H1 (cell line): Measurements from ENCODE around the gene TARDBP. TPM values are rescaled to one million over a fixed set of nuclear protein-coding genes. Genes with fewer than 3 reads are reported as not detected.
A peak's percentile ranks its signal among the peaks of the same experiment; 100 is the strongest.

ENCODE experiments used
- CTCF ChIA-PET: fragments of 300-600 bp; sonication (Branson Sonifier 250); formaldehyde crosslinking; loops from one replicate; lab custom pipeline; 2021; ENCODE audit not compliant: partially characterized antibody; lab: Charles Lee
- POLR2A ChIA-PET: fragments of 300-600 bp; sonication (Branson Sonifier 250); formaldehyde crosslinking; loops from one replicate; lab custom pipeline; 2021; ENCODE audit warnings: inconsistent platforms; ENCODE audit not compliant: partially characterized antibody; lab: Charles Lee
- DNase-seq, 2 experiments: peaks; one replicate each; pipeline versions ENCODE4 v3.0.0 to v3.0.0-alpha.2; 2010 to 2022; ENCODE audit warnings: low spot score in 2 of 2, low read depth in 1 of 2, mixed read lengths in 1 of 2
- FAIRE-seq: peaks from 2 replicates; lab custom pipeline; 2011; peaks lifted over from hg19 to GRCh38; lab: Jason Lieb, UNC
- H2AFZ ChIP-seq: 2 replicates; pipeline ENCODE4 v1.8.1; 2012; ENCODE audit warnings: low read length, inconsistent platforms
- H2AK5ac ChIP-seq: 2 replicates; pipeline ENCODE4 v1.6.1; 2013; ENCODE audit warnings: low read depth, low read length
- H2BK120ac ChIP-seq: replicated peaks from 2 replicates; pipeline ENCODE3; 2013; ENCODE audit warnings: low read depth, low read length, inconsistent platforms
- H2BK12ac ChIP-seq: 2 replicates; pipeline ENCODE4 v1.6.1; 2013; ENCODE audit warnings: low read depth, low read length
- H2BK15ac ChIP-seq: 2 replicates; pipeline ENCODE4 v1.6.1; 2013; ENCODE audit warnings: low read length
- H2BK20ac ChIP-seq: 2 replicates; pipeline ENCODE4 v1.6.1; 2013; ENCODE audit warnings: low read length
- H2BK5ac ChIP-seq: 2 replicates; pipeline ENCODE4 v1.6.1; 2013; ENCODE audit warnings: low read depth, low read length
- H3K14ac ChIP-seq: 2 replicates; pipeline ENCODE4 v1.6.1; 2013; ENCODE audit warnings: inconsistent platforms; ENCODE audit not compliant: insufficient read length
- H3K18ac ChIP-seq: 2 replicates; pipeline ENCODE4 v1.6.1; 2013; ENCODE audit warnings: low read length; ENCODE audit errors: extremely low read depth
- H3K23ac ChIP-seq: 2 replicates; pipeline ENCODE4 v1.6.1; 2013; ENCODE audit warnings: inconsistent platforms; ENCODE audit not compliant: insufficient read length
- H3K23me2 ChIP-seq: 2 replicates; pipeline ENCODE4 v1.6.1; 2013; ENCODE audit warnings: low read depth, low read length
- H3K27ac ChIP-seq: 2 replicates; pipeline ENCODE4 v1.6.1; 2011; ENCODE audit warnings: low read depth, low read length, inconsistent platforms
- H3K27me3 ChIP-seq, 4 experiments: replicated peaks in 1 of 4; 1 replicate in 1 of 4; 2 replicates in 3 of 4; pipeline versions ENCODE4 v1.6.1 to v1.8.1; 2011 to 2013; ENCODE audit warnings: low read length in 3 of 4, mild to moderate bottlenecking in 3 of 4, inconsistent platforms in 2 of 4, mixed read lengths in 2 of 4, moderate library complexity in 1 of 4; ENCODE audit not compliant: control insufficient read depth in 3 of 4, insufficient read depth in 3 of 4; ENCODE audit errors: extremely low read depth in 1 of 4
- H3K36me3 ChIP-seq, 4 experiments: 2 replicates each; pipeline versions ENCODE4 v1.6.1 to v1.8.1; 2011 to 2013; ENCODE audit warnings: mild to moderate bottlenecking in 4 of 4, low read length in 3 of 4, moderate library complexity in 2 of 4, control low read depth in 1 of 4, inconsistent platforms in 1 of 4; ENCODE audit not compliant: insufficient read depth in 4 of 4, control insufficient read depth in 2 of 4
- H3K4ac ChIP-seq: replicated peaks from 2 replicates; pipeline ENCODE3; 2013; ENCODE audit warnings: low read length, low read depth, mixed read lengths, inconsistent platforms; ENCODE audit not compliant: insufficient read length
- H3K4me1 ChIP-seq, 4 experiments: replicated peaks in 1 of 4; 1 replicate in 1 of 4; 2 replicates in 3 of 4; pipeline versions ENCODE4 v1.6.1 to v1.8.1; 2011 to 2013; ENCODE audit warnings: low read length in 3 of 4, inconsistent platforms in 2 of 4, mixed read lengths in 1 of 4; ENCODE audit not compliant: insufficient read depth in 4 of 4, control insufficient read depth in 3 of 4
- H3K4me2 ChIP-seq, 2 experiments: 2 replicates each; pipeline versions ENCODE4 v1.6.1 to v1.8.1; 2011 to 2013; ENCODE audit warnings: low read depth in 2 of 2, low read length in 2 of 2, control low read depth in 1 of 2, inconsistent platforms in 1 of 2, mild to moderate bottlenecking in 1 of 2; ENCODE audit not compliant: insufficient read depth in 1 of 2
- H3K4me3 ChIP-seq, 4 experiments: fragments of 200-600, 300-600 bp in 1 of 4; sonication (generic), shearing (Covaris generic), sonication (Bioruptor Twin) in 1 of 4; 2 replicates each; pipeline versions ENCODE4 v1.5.1 to v1.8.1; 2011 to 2016; ENCODE audit warnings: low read length in 4 of 4, low read depth in 3 of 4, control low read depth in 2 of 4, inconsistent platforms in 2 of 4, mild to moderate bottlenecking in 2 of 4, mixed read lengths in 1 of 4, moderate library complexity in 1 of 4; ENCODE audit not compliant: insufficient read depth in 2 of 4; ENCODE audit errors: extremely low read depth in 1 of 4
- H3K56ac ChIP-seq: replicated peaks from 2 replicates; pipeline ENCODE3; 2013; ENCODE audit warnings: low read depth, mild to moderate bottlenecking, mixed read lengths, low read length, inconsistent platforms; ENCODE audit not compliant: insufficient read length
- H3K79me1 ChIP-seq: 2 replicates; pipeline ENCODE4 v1.6.1; 2013; ENCODE audit warnings: low read depth, low read length, control low read depth
- H3K79me2 ChIP-seq, 2 experiments: 2 replicates each; pipeline versions ENCODE4 v1.6.1 to v1.8.1; 2012 to 2013; ENCODE audit warnings: low read length in 2 of 2, mild to moderate bottlenecking in 2 of 2, inconsistent platforms in 1 of 2; ENCODE audit not compliant: insufficient read depth in 2 of 2, control insufficient read depth in 1 of 2
- H3K9ac ChIP-seq, 4 experiments: replicated peaks in 1 of 4; 1 replicate in 1 of 4; 2 replicates in 3 of 4; pipeline versions ENCODE4 v1.6.1 to v1.8.1; 2011 to 2013; ENCODE audit warnings: low read depth in 3 of 4, low read length in 3 of 4, control low read depth in 2 of 4, mild to moderate bottlenecking in 2 of 4, moderate library complexity in 2 of 4, inconsistent platforms in 1 of 4; ENCODE audit errors: extremely low read depth in 1 of 4
- H3K9me3 ChIP-seq, 2 experiments: 2 replicates each; pipeline versions ENCODE4 v1.6.1 to v1.8.1; 2012 to 2013; ENCODE audit warnings: mild to moderate bottlenecking in 2 of 2, moderate library complexity in 2 of 2, control low read depth in 1 of 2, inconsistent platforms in 1 of 2, low read depth in 1 of 2, low read length in 1 of 2, mixed read lengths in 1 of 2; ENCODE audit not compliant: insufficient read depth in 2 of 2
- H4K20me1 ChIP-seq, 2 experiments: replicated peaks in 1 of 2; 2 replicates each; pipeline versions ENCODE3 to v1.8.1; 2011 to 2013; ENCODE audit warnings: inconsistent platforms in 2 of 2, low read length in 2 of 2, mild to moderate bottlenecking in 1 of 2; ENCODE audit not compliant: insufficient read depth in 2 of 2, control insufficient read depth in 1 of 2
- H4K5ac ChIP-seq: 2 replicates; pipeline ENCODE4 v1.6.1; 2013; ENCODE audit warnings: low read length, low read depth, mixed read lengths, inconsistent platforms; ENCODE audit not compliant: insufficient read length
- H4K8ac ChIP-seq: 2 replicates; pipeline ENCODE4 v1.8.0; 2013; ENCODE audit warnings: mild to moderate bottlenecking, moderate library complexity, low read length, inconsistent platforms; ENCODE audit not compliant: insufficient read depth; ENCODE audit errors: extremely low read depth
- H4K91ac ChIP-seq: replicated peaks from 2 replicates; pipeline ENCODE3; 2013; ENCODE audit warnings: low read length, mixed read lengths, inconsistent platforms; ENCODE audit not compliant: insufficient read length
- GTF2F1 ChIP-seq: IDR thresholded peaks from 2 replicates; pipeline ENCODE4 v1.6.1; 2012; ENCODE audit warnings: low read depth, low read length, improper control_type of control experiment, borderline replicate concordance
- WGBS, 2 experiments: shearing (Covaris generic) in 1 of 2; methylation state at CpG; one replicate each; pipeline versions ENCODE4 v1.1.6 to v1.1.7; 2013 to 2015; ENCODE audit warnings: low lambda C conversion rate in 2 of 2, mixed read lengths in 2 of 2, inconsistent platforms in 1 of 2, low coverage in 1 of 2, missing lambda C conversion rate in 1 of 2; ENCODE audit not compliant: insufficient replicate concordance in 2 of 2, insufficient coverage in 1 of 2, insufficient read length in 1 of 2; ENCODE audit errors: extremely low coverage in 1 of 2, missing lambda C conversion rate in 1 of 2; 5-methylcytosine and 5-hydroxymethylcytosine counted together
- polyA plus RNA-seq, 7 experiments: library from polyadenylated mRNA; depleted of rRNA in 3 of 7; stranded (reverse) in 5 of 7; unstranded in 2 of 7; fragments of >200 nt in 5 of 7; fragments of 200-250 nt in 2 of 7; gene quantifications; 1 replicate in 5 of 7; 2 replicates in 1 of 7; 4 replicates in 1 of 7; pipeline versions ENCODE4 v1.2.1 to v1.2.3, GENCODE V29; 2011 to 2013; ENCODE audit warnings: missing spikeins in 2 of 7, mixed read lengths in 2 of 7
- total RNA-seq: library from RNA; stranded (reverse); fragmentation: NEBNext Ultra II Directional; extraction: Animal tissue kit (Norgen Biotek cat#: 25700); gene quantifications from 2 replicates; pipeline ENCODE4 v1.2.1, GENCODE V29; 2021
- TF ChIP-seq, protein P1 (sequence below): IDR thresholded peaks from 2 replicates; pipeline ENCODE4 v1.6.1; 2012; ENCODE audit warnings: inconsistent platforms

The TARDBP gene
- total and polyA plus RNA-seq, 2 of the 8 experiments (the other 6 are each of a cell fraction or from before 2014, with no cell fraction given), result 144 to 240 TPM

DNA sequence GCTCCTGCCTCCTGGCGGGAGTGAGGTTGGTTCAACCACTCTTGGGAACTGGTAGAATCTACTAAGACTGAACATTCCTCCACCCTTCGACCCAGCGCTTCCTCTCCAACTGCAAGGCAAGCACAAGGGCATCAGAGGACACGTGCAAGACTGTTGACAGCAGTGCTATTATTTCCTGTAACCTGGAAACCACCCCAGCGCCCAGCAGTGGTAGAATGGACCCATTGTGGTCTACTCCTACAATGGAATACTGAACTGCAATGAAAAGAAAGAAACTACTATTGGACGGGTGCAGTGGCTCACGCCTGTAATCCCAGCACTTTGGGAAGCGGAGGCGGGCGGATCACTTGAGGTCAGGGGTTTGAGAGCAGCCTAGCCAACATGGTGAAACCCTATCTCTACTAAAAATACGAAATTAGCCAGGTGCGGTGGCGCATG, 33.0 kb upstream of the TARDBP start:
- H2BK5ac ChIP-seq, result peak overlapping the region; percentile 78; the same call in 1 of the 2 replicates
- no peak overlapping the region for H2AFZ ChIP-seq
- H3K4me3 ChIP-seq, result no peak overlapping the region
- no peak overlapping the region for H3K56ac ChIP-seq
- peaks cover 2% of the 10 kb centered on the region; the same call in 1 of the 2 replicates for H3K23me2 ChIP-seq
- no peak overlapping the region for H3K18ac ChIP-seq
- peak overlapping the region; percentile 74 for H3K4ac ChIP-seq
- no peak overlapping the region for H3K27ac ChIP-seq
- H4K20me1 ChIP-seq, result no peaks in the 10 kb centered on the region
- H2BK12ac ChIP-seq, result peak overlapping the region; percentile 87; the same call in 1 of the 2 replicates
- H4K91ac ChIP-seq, result peak overlapping the region; percentile 94
- no peak overlapping the region for H2AK5ac ChIP-seq
- no peak overlapping the region for H3K23ac ChIP-seq
- H3K9ac ChIP-seq, result no peak overlapping the region
- no peak overlapping the region for H3K14ac ChIP-seq
- WGBS, 2 experiments, result 82% methylated on average over 13 of the region's 13 CpGs; no CpG with 5 or more reads in 1 of the 2 experiments
- POLR2A ChIA-PET, result interaction anchor here (0.6 to 1.8 kb wide), 6 partner anchors 10 to 40 kb away, joined by 3 to 4 read pairs (median 3); partner anchors contain the start of gene TARDBP
- H3K36me3 ChIP-seq, result no peaks in the 10 kb centered on the region
- H3K4me2 ChIP-seq, result peak overlapping the region in 1 of 2 experiments; percentile 3; a peak in 1 of 4 replicates
- H3K79me2 ChIP-seq, result no peaks in the 10 kb centered on the region
- TF ChIP-seq, protein P1, sequence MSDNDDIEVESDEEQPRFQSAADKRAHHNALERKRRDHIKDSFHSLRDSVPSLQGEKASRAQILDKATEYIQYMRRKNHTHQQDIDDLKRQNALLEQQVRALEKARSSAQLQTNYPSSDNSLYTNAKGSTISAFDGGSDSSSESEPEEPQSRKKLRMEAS, result peak; percentile 27; the same call in 1 of the 2 replicates
- TF ChIP-seq GTF2F1, result no peak
- TF ChIP-seq, all 59 proteins: peak for 1
- Histone ChIP-seq H3K79me1 (no peaks in the 10 kb centered on the region), H3K9me3 (no peaks in the 10 kb centered on the region), H2BK20ac (peak overlapping the region; percentile 95; the same call in 1 of the 2 replicates), H4K8ac (0 out of 2 replicates have a peak overlapping the region, but pooled peaks have one; percentile 35), H2BK15ac (peak overlapping the region; percentile 95; the same call in 1 of the 2 replicates), H2BK120ac (peak overlapping the region; percentile 88), H3K27me3 (no peaks in the 10 kb centered on the region), H3K4me1 (peaks cover 14 to 20% (median 16%) of the 10 kb centered on the region in 4 experiments), H4K5ac (peak overlapping the region; percentile 13)
- FAIRE-seq, result no peak
- CTCF ChIA-PET, result interaction anchor here (0.6 to 1.8 kb wide), 8 partner anchors 8 to 712 kb away, joined by 3 to 5 read pairs (median 4); no protein-coding TSS in a partner anchor
- no peak for DNase-seq
